GM19351 (cell line): Measurements from ENCODE around the gene HTR2B.
"Not testable (repeated sequence)": the region's sequence is repeated elsewhere in the genome, so short reads cannot be mapped to it uniquely, and the experiment has no call there.

Source experiments
- ATAC-seq: cut with Tn5 transposase; IDR thresholded peaks from one replicate; pipeline ENCODE4 v1.9.1; 2021; ENCODE audit warnings: mild to moderate bottlenecking, moderate library complexity; ENCODE audit not compliant: unreplicated experiment

The HTR2B gene

GRCh38 chr2:231124838-231125568 lies at the start of gene HTR2B:
Gene HTR2B (minus strand): TSS chr2:231125042. CDS start chr2:231123764, 1,278 bp downstream.
- ATAC-seq: no peak

GRCh38 chr2:231174211-231174651 lies 49.4 kb upstream of the HTR2B start:
- no peak for ATAC-seq

- ATAC-seq: no peak
These were observed 47.2 kb upstream of the HTR2B start for GRCh38 chr2:231172025-231172424.

- no peak for ATAC-seq
These were observed 45.2 kb upstream of the HTR2B start for GRCh38 chr2:231170055-231170454.

- no peak for ATAC-seq
These were observed 44.6 kb upstream of the HTR2B start for GRCh38 chr2:231169488-231169887.

- ATAC-seq: no peak
These were observed 43.8 kb upstream of the HTR2B start for GRCh38 chr2:231168460-231169139.

GRCh38 chr2:231167745-231168459 lies 43.1 kb upstream of the HTR2B start:
- ATAC-seq: no peak

GRCh38 chr2:231163414-231164095 lies 38.7 kb upstream of the HTR2B start:
- ATAC-seq: no peak

GRCh38 chr2:231163011-231163410 lies 38.2 kb upstream of the HTR2B start:
- no peak for ATAC-seq

- no peak for ATAC-seq
These were observed 37.1 kb upstream of the HTR2B start for GRCh38 chr2:231161877-231162329.

- ATAC-seq: no peak
These were observed 36.5 kb upstream of the HTR2B start for GRCh38 chr2:231161252-231161839.

- ATAC-seq: no peak
These were observed 35.9 kb upstream of the HTR2B start for GRCh38 chr2:231160701-231161100.

GRCh38 chr2:231159306-231159705 lies 34.5 kb upstream of the HTR2B start:
- ATAC-seq: no peak

GRCh38 chr2:231152800-231153557 lies 28.1 kb upstream of the HTR2B start:
- no peak for ATAC-seq

GRCh38 chr2:231146665-231147064 lies 21.8 kb upstream of the HTR2B start:
- ATAC-seq: no peak

- ATAC-seq: no peak
These were observed 20.1 kb upstream of the HTR2B start for GRCh38 chr2:231144896-231145295.

GRCh38 chr2:231140808-231141207 lies 16.0 kb upstream of the HTR2B start:
- ATAC-seq: not testable (repeated sequence)

- no peak for ATAC-seq
These were observed 15.0 kb upstream of the HTR2B start for GRCh38 chr2:231139796-231140195.

- ATAC-seq: no peak
These were observed 13.9 kb upstream of the HTR2B start for GRCh38 chr2:231138699-231139098.
